Epidermal melanocyte (primary cell): ENCODE measurements around the gene WBP1L.
"Not testable (repeated sequence)": the region's sequence is repeated elsewhere in the genome, so short reads cannot be mapped to it uniquely, and the experiment has no call there.

Experiments
- DNase-seq: peaks from one replicate; pipeline ENCODE4 v3.0.0; 2011; ENCODE audit warnings: low spot score; ENCODE audit not compliant: insufficient read length

WBP1L gene

GRCh38 chr10:102758240-102758932 is 14.6 kb downstream of the WBP1L start:
- DNase-seq, result no peak

- not testable (repeated sequence) for DNase-seq
Measured at GRCh38 chr10:102758933-102759262, 15.2 kb downstream of the WBP1L start.

- no peak for DNase-seq
Measured at GRCh38 chr10:102759497-102760210, 15.9 kb downstream of the WBP1L start.

GRCh38 chr10:102761981-102762380 is 18.2 kb downstream of the WBP1L start:
- no peak for DNase-seq

GRCh38 chr10:102762401-102763015 is 18.8 kb downstream of the WBP1L start:
- no peak for DNase-seq

DNA sequence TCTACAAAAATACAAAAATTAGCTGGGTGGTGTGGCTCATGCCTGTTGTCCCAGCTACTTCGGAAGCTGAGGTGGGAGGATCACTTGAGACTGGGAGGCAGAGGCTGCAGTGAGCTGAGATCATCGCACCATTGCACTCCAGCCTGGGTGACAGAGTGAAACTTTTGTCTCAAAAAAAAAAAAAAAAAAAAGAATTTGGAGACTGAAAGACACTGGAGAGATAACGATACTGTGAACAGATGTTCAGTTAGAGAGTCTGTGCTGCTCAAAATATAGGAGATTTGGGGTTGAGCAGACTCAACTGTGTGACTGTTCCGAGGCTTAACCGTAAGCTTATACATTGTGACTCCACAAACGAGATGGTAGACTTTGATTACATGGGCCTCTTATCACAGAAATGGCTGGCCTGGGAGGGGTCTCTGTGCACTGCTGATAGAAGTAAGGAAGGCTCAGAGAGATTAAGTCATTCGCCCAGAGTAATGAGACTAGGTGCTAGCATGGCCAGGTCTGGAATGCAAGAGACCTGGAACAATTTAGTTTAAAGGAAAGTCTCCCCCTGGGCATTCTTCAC is 19.4 kb downstream of the WBP1L start:
- no peak for DNase-seq

DNA sequence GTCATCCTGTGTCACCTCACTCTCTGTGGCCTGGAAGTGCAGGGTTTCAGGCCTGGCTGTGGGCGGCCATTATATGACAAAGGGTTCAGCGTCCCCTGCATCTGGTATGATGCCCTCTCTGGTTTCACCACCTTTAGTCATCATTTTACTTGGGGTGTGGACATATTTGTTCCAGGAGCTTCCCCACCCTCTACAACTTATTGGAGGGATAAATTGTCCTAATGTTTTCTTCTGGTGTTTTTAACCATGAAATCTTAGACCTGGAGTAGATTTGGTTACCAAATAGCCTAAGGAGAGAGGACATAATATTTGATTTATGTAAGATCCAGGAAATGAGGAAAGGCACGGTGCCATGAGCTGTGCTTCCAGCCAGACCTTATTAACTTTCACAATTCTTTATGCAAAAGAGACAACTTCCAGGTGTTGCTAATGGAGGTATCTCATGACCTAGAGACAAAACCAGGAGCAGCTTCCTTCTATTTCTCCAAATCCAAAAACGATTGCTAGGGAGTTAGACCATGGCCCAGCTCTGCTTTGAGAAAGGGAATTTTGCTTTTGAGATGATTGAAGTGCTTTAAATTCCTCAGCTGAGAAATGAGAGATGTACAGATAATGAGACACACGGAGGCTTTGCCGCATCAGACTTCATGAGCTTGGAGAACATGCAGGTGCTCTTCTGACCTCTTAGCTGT is 20.9 kb downstream of the WBP1L start:
- DNase-seq, result no peak

- DNase-seq, result no peak
Measured at GRCh38 chr10:102765336-102765735, 21.6 kb downstream of the WBP1L start.

DNA sequence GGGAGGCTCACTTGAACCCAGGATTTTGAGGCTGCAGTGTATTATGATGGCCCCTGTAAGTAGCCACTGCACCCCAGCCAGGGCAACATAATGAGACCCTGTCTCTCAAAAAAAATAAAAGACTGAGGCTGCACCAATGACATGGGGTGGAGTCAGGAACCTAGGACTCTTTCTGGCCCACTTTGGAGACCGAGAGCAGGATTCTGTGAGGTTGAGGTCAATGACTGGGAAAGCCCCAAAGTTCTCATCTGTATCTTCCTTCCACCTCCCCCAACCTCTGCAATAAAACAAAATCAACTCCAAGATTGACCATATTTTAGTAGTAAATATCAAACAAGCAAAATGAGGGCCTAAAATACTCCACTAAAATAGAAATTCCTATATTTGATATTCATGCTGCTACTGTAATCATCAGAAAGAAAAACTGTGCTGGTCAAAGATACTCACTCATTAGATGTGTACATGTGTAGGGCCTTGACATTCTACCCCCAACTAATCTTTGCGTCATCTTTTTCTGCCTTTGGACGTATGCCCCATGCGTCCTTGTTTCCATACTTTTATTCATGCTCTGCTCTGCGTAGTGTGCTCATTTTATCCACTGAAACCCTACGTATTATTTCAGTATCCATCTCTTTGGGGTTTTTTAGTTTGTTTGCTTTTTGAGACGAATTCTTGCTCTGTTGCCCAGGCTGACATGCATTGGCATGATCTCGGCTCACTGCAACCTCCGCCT is 23.8 kb downstream of the WBP1L start:
- no peak for DNase-seq

DNA sequence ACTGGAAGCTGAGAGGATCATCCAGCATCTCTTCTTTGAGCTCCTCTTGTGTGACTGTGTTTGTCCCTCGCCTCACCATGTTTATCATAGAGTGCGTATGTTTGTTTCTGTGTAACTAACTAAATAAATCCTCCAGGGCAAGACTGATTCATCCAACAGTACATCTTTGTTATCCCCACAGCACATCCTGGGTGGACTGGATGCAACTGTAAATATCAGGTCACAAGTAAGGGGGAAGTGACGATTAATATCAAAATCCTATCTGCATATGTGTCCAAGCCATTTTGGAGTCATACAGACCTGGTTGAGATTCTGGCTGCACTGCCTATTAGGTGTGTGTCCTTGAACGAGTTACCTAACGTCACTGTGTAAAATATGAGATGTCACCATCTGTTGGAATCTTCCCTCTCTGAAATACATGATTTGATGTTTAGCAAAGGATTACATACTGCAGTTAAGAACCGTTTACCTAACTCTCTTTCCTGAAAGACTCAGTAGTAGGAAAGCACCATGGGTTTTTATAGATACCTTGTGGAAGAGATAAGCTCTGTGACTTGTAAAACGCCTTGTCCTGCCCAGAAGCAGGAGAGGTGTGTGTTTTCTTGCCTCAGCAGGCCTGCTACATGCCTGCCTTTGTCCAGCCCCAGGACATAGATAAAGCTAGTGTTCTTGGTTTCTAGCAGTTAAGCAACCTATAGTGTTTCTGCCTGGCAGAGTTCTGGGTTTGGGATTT is 25.8 kb downstream of the WBP1L start:
- no peak for DNase-seq

DNA sequence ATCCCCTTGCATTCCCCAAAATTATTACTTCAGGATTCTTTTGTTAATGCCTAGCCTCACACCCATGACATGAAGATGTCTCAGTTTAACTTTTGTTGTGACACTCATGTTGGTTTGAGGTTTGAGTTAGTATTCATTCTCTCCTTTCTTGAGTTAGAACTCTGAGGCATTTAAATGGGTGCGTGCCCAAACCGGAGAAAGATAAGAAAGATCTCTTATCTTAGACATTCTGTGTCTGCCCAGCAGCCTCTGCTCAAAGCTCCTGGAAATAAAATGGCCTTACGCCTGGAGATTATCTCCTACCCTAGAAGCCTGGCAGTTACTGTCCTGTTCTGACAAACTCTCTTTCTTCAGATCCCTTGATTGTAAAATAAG is 26.3 kb downstream of the WBP1L start:
- DNase-seq, result no peak

GRCh38 chr10:102770792-102771191 is 27.0 kb downstream of the WBP1L start:
- DNase-seq, result no peak

- DNase-seq, result no peak
Measured at GRCh38 chr10:102773320-102773719, 29.6 kb downstream of the WBP1L start.

- no peak for DNase-seq
Measured at GRCh38 chr10:102773986-102774385, 30.2 kb downstream of the WBP1L start.

- DNase-seq, result no peak
Measured at GRCh38 chr10:102775201-102775934, 31.6 kb downstream of the WBP1L start.

- no peak for DNase-seq
Measured at GRCh38 chr10:102775935-102776669, 32.4 kb downstream of the WBP1L start.

GRCh38 chr10:102776779-102777456 is 33.2 kb downstream of the WBP1L start:
- DNase-seq, result peak; percentile 96

DNA sequence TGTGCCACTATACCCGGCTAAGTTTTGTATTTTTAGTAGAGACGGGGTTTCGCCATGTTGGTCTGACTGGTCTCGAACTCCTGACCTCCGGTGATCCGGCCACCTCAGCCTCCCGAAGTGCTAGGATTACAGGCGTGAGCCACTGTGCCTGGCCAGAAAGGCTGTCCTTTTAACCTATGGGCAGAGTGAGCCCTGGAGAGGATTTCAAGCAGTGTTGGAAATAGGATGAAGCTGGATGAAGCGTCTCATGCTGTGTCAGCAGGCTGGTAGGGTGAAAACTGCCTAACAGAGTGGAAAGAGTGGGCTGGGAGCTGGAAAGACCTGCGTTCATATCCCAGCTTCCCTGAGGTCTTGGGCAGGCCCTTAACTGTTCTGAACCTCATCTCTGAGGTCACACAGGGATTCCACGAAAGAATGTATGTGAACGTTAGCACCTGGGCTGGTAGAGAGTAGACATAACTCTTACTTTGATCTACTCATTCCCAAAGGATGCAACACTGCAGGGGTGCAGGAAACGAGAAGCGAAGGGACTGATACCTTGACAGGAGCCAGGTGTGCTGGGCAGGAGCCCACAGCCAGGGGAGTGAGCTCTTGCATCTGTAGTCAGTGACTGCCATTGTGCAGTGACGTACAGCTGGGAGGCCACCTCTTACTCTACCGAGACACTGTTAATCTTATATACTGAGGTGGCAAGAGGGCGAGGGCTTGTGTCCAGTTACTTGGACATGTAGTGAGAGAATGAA is 34.1 kb downstream of the WBP1L start:
- DNase-seq, result no peak
